ENCODE results near the gene CXCL17. TPM values are rescaled to one million over a fixed set of nuclear protein-coding genes. Genes with fewer than 3 reads are reported as not detected.

The CXCL17 gene
- polyA plus RNA-seq, 1 donor (not counting 4 experiments of a cell fraction or from before 2014, with no cell fraction given), result not detected

GRCh38 chr19:42423462-42424344 lies 19.0 kb downstream of the CXCL17 start:
- Histone ChIP-seq H3K4me2 (ENCODE audit: control insufficient read depth, extremely low read depth, insufficient read depth, low read depth, low read length) (peak overlapping the region; percentile 90), H3K9me3 (ENCODE audit: control insufficient read depth, low read depth, low read length) (no peaks in the 10 kb centered on the region), H2AFZ (ENCODE audit: control insufficient read depth, low read length) (peak overlapping the region; percentile 79), H3K9ac (ENCODE audit: control insufficient read depth, extremely low read depth, insufficient read depth, low read length) (peak overlapping the region; percentile 74), H3K9me1 (ENCODE audit: control insufficient read depth, extremely low read depth, insufficient read depth, low read length) (no peaks in the 10 kb centered on the region), H3K27ac (ENCODE audit: control insufficient read depth, insufficient read depth, low read length) (peak overlapping the region; percentile 90), H4K20me1 (ENCODE audit: control insufficient read depth, extremely low read depth, insufficient read depth, low read length) (no peaks in the 10 kb centered on the region), H3K4me1 (ENCODE audit: control insufficient read depth, extremely low read depth, insufficient read depth, low read length) (peaks cover 34% of the 10 kb centered on the region), H3K27me3 (ENCODE audit: control insufficient read depth, extremely low read depth, insufficient read depth, low read length) (no peaks in the 10 kb centered on the region), H3K36me3 (ENCODE audit: control insufficient read depth in 2 of 2, extremely low read depth in 1 of 2, insufficient read depth in 2 of 2, low read length in 2 of 2) (no peaks in the 10 kb centered on the region), H3K79me2 (ENCODE audit: control insufficient read depth, insufficient read depth, low read length) (peaks cover 5% of the 10 kb centered on the region), H3K4me3 (ENCODE audit: control insufficient read depth in 2 of 3, extremely low read depth in 1 of 3, insufficient read depth in 2 of 3, low read depth in 1 of 3, low read length in 3 of 3) (peak overlapping the region; percentile 71 to 85 (median 72))
- TF ChIP-seq EZH2 (IDR thresholded peaks at IDR 0.05; ENCODE audit: low read length) (no peak), CTCF (optimal IDR thresholded peaks at IDR 0.05 in 1 of 3, IDR thresholded peaks at IDR 0.05 in 1 of 3, conservative IDR thresholded peaks at IDR 0.05 in 1 of 3; ENCODE audit: extremely low read depth in 1 of 3, insufficient read depth in 2 of 3, low read length in 3 of 3) (no peak)
- FAIRE-seq (peak; percentile 67), DNase-seq (ENCODE audit: low read depth, low spot score) (no peak)
- dilution Hi-C loops (cut with MboI; ENCODE audit: extremely low pct_ligation_motif_present, low sequenced_read_pairs), result no loop called here

GRCh38 chr19:42422901-42423461 lies 19.8 kb downstream of the CXCL17 start:
- dilution Hi-C loops (cut with MboI; ENCODE audit: extremely low pct_ligation_motif_present, low sequenced_read_pairs), result no loop called here
- no peaks in the 10 kb centered on the region for H3K36me3 ChIP-seq (ENCODE audit: control insufficient read depth in 2 of 2, extremely low read depth in 1 of 2, insufficient read depth in 2 of 2, low read length in 2 of 2)
- peak overlapping the region; percentile 74 for H3K9ac ChIP-seq (ENCODE audit: control insufficient read depth, extremely low read depth, insufficient read depth, low read length)
- H2AFZ ChIP-seq (ENCODE audit: control insufficient read depth, low read length), result peak overlapping the region; percentile 48
- no peaks in the 10 kb centered on the region for H3K9me3 ChIP-seq (ENCODE audit: control insufficient read depth, low read depth, low read length)
- FAIRE-seq (peak; percentile 26), DNase-seq (ENCODE audit: low read depth, low spot score) (peak; percentile 69)
- TF ChIP-seq CTCF (optimal IDR thresholded peaks at IDR 0.05 in 1 of 3, IDR thresholded peaks at IDR 0.05 in 1 of 3, conservative IDR thresholded peaks at IDR 0.05 in 1 of 3; ENCODE audit: extremely low read depth in 1 of 3, insufficient read depth in 2 of 3, low read length in 3 of 3) (no peak), EZH2 (IDR thresholded peaks at IDR 0.05; ENCODE audit: low read length) (no peak)
- peaks cover 34% of the 10 kb centered on the region for H3K4me1 ChIP-seq (ENCODE audit: control insufficient read depth, extremely low read depth, insufficient read depth, low read length)
- H3K9me1 ChIP-seq (ENCODE audit: control insufficient read depth, extremely low read depth, insufficient read depth, low read length), result no peaks in the 10 kb centered on the region
- H3K27me3 ChIP-seq (ENCODE audit: control insufficient read depth, extremely low read depth, insufficient read depth, low read length), result no peaks in the 10 kb centered on the region
- H3K27ac ChIP-seq (ENCODE audit: control insufficient read depth, insufficient read depth, low read length), result peak overlapping the region; percentile 90
- peaks cover 5% of the 10 kb centered on the region for H3K79me2 ChIP-seq (ENCODE audit: control insufficient read depth, insufficient read depth, low read length)
- H3K4me2 ChIP-seq (ENCODE audit: control insufficient read depth, extremely low read depth, insufficient read depth, low read depth, low read length), result peak overlapping the region; percentile 90
- H3K4me3 ChIP-seq (ENCODE audit: control insufficient read depth in 2 of 3, extremely low read depth in 1 of 3, insufficient read depth in 2 of 3, low read depth in 1 of 3, low read length in 3 of 3), result peak overlapping the region; percentile 71 to 85 (median 72)
- no peaks in the 10 kb centered on the region for H4K20me1 ChIP-seq (ENCODE audit: control insufficient read depth, extremely low read depth, insufficient read depth, low read length)

All from keratinocyte (primary cell).